ENCODE measurements around the gene PTPRZ1. TPM values are rescaled to one million over a fixed set of nuclear protein-coding genes. Genes with fewer than 3 reads are reported as not detected.

The PTPRZ1 gene
- total RNA-seq, 1 donor from 2014 or later = 8.1 TPM

GRCh38 chr7:121936951-121937623 lies 64.1 kb downstream of the PTPRZ1 start:
- no peak for DNase-seq (ENCODE audit: extremely low spot score in 2 of 2)
- no peaks in the 10 kb centered on the region for H3K36me3 ChIP-seq
- no peak overlapping the region for H3K27ac ChIP-seq
- intact Hi-C loops (cut with DNase I) = no loop called here
- H3K27me3 ChIP-seq = no peaks in the 10 kb centered on the region
- H3K9me3 ChIP-seq = no peaks in the 10 kb centered on the region
- TF ChIP-seq CTCF (IDR thresholded peaks at IDR 0.05) = no peak
- no peak for TF ChIP-seq POLR2A (IDR thresholded peaks at IDR 0.05)
- no peak for TF ChIP-seq POLR2AphosphoS5 (IDR thresholded peaks at IDR 0.05; ENCODE audit: insufficient read depth in 1 of 2, low read depth in 1 of 2)
- no peaks in the 10 kb centered on the region for H3K4me1 ChIP-seq
- H3K4me3 ChIP-seq = no peak overlapping the region

- intact Hi-C loops (cut with DNase I) = no loop called here
- no peaks in the 10 kb centered on the region for H3K9me3 ChIP-seq
- H3K4me3 ChIP-seq = no peak overlapping the region
- no peaks in the 10 kb centered on the region for H3K27me3 ChIP-seq
- TF ChIP-seq POLR2AphosphoS5 (IDR thresholded peaks at IDR 0.05; ENCODE audit: insufficient read depth in 1 of 2, low read depth in 1 of 2) = no peak
- TF ChIP-seq POLR2A (IDR thresholded peaks at IDR 0.05) = no peak
- no peak for TF ChIP-seq CTCF (IDR thresholded peaks at IDR 0.05)
- H3K27ac ChIP-seq = no peak overlapping the region
- no peaks in the 10 kb centered on the region for H3K36me3 ChIP-seq
- no peaks in the 10 kb centered on the region for H3K4me1 ChIP-seq
- no peak for DNase-seq (ENCODE audit: extremely low spot score in 2 of 2)
Observed at GRCh38 chr7:121938429-121938996, 65.6 kb downstream of the PTPRZ1 start.

- intact Hi-C loops (cut with DNase I) = no loop called here
- TF ChIP-seq POLR2AphosphoS5 (IDR thresholded peaks at IDR 0.05; ENCODE audit: insufficient read depth in 1 of 2, low read depth in 1 of 2) (no peak), POLR2A (IDR thresholded peaks at IDR 0.05) (no peak), CTCF (IDR thresholded peaks at IDR 0.05) (no peak)
- DNase-seq (ENCODE audit: extremely low spot score in 2 of 2) = no peak
Observed at GRCh38 chr7:121940918-121941317, 68.0 kb downstream of the PTPRZ1 start.

GRCh38 chr7:121941830-121942229 lies 68.9 kb downstream of the PTPRZ1 start:
- no peak overlapping the region for H3K27ac ChIP-seq

More at GRCh38 chr7:121940918-121941317, 68.0 kb downstream of the PTPRZ1 start:
- Histone ChIP-seq H3K36me3 (no peaks in the 10 kb centered on the region), H3K27me3 (no peaks in the 10 kb centered on the region), H3K4me1 (no peaks in the 10 kb centered on the region), H3K9me3 (no peaks in the 10 kb centered on the region), H3K4me3 (no peak overlapping the region), H3K27ac (no peak overlapping the region)

More at GRCh38 chr7:121941830-121942229, 68.9 kb downstream of the PTPRZ1 start:
- intact Hi-C loops (cut with DNase I) = no loop called here
- no peaks in the 10 kb centered on the region for H3K9me3 ChIP-seq
- H3K4me3 ChIP-seq = no peak overlapping the region
- no peaks in the 10 kb centered on the region for H3K36me3 ChIP-seq
- no peak for DNase-seq (ENCODE audit: extremely low spot score in 2 of 2)
- TF ChIP-seq CTCF (IDR thresholded peaks at IDR 0.05) (no peak), POLR2AphosphoS5 (IDR thresholded peaks at IDR 0.05; ENCODE audit: insufficient read depth in 1 of 2, low read depth in 1 of 2) (no peak), POLR2A (IDR thresholded peaks at IDR 0.05) (no peak)
- no peaks in the 10 kb centered on the region for H3K4me1 ChIP-seq
- no peaks in the 10 kb centered on the region for H3K27me3 ChIP-seq

Measured in vagina (tissue), 2 donors.